ENCODE data around the gene MBLAC1.
A peak's percentile ranks its signal among the peaks of the same experiment; 100 is the strongest.
"Not testable (repeated sequence)": the region's sequence is repeated elsewhere in the genome, so short reads cannot be mapped to it uniquely, and the experiment has no call there.

MBLAC1 gene

GRCh38 chr7:100132126-100132525 lies 5.4 kb downstream of the MBLAC1 start:
- no peak for DNase-seq (ENCODE audit: low read depth)
- no peak overlapping the region for H3K4me3 ChIP-seq (ENCODE audit: low read depth, low read length)
- no peak for TF ChIP-seq CTCF (IDR thresholded peaks at IDR 0.05; ENCODE audit: low read depth, low read length, missing control alignments)

- no peak overlapping the region for H3K4me3 ChIP-seq (ENCODE audit: low read depth, low read length)
- DNase-seq (ENCODE audit: low read depth), result no peak
Observed at GRCh38 chr7:100132697-100133151, 6.0 kb downstream of the MBLAC1 start.

GRCh38 chr7:100137851-100138760 lies 11.3 kb downstream of the MBLAC1 start:
- no peak overlapping the region for H3K4me3 ChIP-seq (ENCODE audit: low read depth, low read length)
- TF ChIP-seq CTCF (IDR thresholded peaks at IDR 0.05; ENCODE audit: low read depth, low read length, missing control alignments), result no peak
- no peak for DNase-seq (ENCODE audit: low read depth)

More at GRCh38 chr7:100132697-100133151, 6.0 kb downstream of the MBLAC1 start:
- TF ChIP-seq CTCF (IDR thresholded peaks at IDR 0.05; ENCODE audit: low read depth, low read length, missing control alignments), result peak; percentile 99

- no peak for DNase-seq (ENCODE audit: low read depth)
- TF ChIP-seq CTCF (IDR thresholded peaks at IDR 0.05; ENCODE audit: low read depth, low read length, missing control alignments), result no peak
- no peak overlapping the region for H3K4me3 ChIP-seq (ENCODE audit: low read depth, low read length)
Observed at GRCh38 chr7:100141555-100141949, 14.8 kb downstream of the MBLAC1 start.

GRCh38 chr7:100142461-100142860 lies 15.7 kb downstream of the MBLAC1 start:
- no peak for DNase-seq (ENCODE audit: low read depth)
- TF ChIP-seq CTCF (IDR thresholded peaks at IDR 0.05; ENCODE audit: low read depth, low read length, missing control alignments), result no peak
- no peak overlapping the region for H3K4me3 ChIP-seq (ENCODE audit: low read depth, low read length)

DNA sequence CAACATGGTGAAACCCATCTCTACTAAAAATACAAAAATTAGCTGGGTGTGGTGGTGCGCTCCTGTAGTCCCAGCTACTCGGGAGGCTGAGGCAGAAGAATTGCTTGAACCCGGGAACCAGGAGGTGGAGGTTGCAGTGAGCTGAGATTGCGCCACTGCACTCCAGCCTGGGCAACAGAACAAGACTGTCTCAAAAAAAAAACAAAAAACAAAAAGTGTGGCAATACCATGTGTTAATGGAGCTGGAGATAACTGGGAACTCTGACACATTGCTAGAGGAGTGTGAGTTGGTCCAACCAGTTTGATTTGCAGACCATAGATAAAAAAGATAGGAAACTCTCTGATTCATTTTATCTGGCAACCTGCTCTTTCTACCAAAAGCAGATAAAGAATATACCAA lies 19.6 kb downstream of the MBLAC1 start:
- not testable (repeated sequence) for H3K4me3 ChIP-seq (ENCODE audit: low read depth, low read length); DNase-seq (ENCODE audit: low read depth)

GRCh38 chr7:100147278-100147677 lies 20.5 kb downstream of the MBLAC1 start:
- no peak for TF ChIP-seq CTCF (IDR thresholded peaks at IDR 0.05; ENCODE audit: low read depth, low read length, missing control alignments)
- H3K4me3 ChIP-seq (ENCODE audit: low read depth, low read length), result no peak overlapping the region
- DNase-seq (ENCODE audit: low read depth), result no peak
